Uterus (tissue), 2 donors: ENCODE data around the gene MORN4.

Experiments
- CTCF ChIP-seq, 4 experiments: fragments of 200-600 bp in 2 of 4; fragments of 450-650 bp in 2 of 4; sonication (generic) in 2 of 4; IDR thresholded peaks; one replicate each; pipeline ENCODE4 v1.5.1; 2016 to 2019; ENCODE audit warnings: antibody characterized with exemption in 4 of 4, mild to moderate bottlenecking in 2 of 4, moderate library complexity in 1 of 4
- POLR2A ChIP-seq, 2 donors: fragments of 450-650 bp; IDR thresholded peaks; one replicate each; pipeline ENCODE4 v1.6.1; 2016; ENCODE audit warnings: antibody characterized with exemption in 2 of 2, mild to moderate bottlenecking in 1 of 2, moderate library complexity in 1 of 2

GRCh38 chr10:97583476-97583875 is 49.8 kb downstream of the MORN4 start:
- TF ChIP-seq CTCF (IDR thresholded peaks at IDR 0.05): no peak
- TF ChIP-seq POLR2A (IDR thresholded peaks at IDR 0.05): no peak
